Gastrocnemius medialis (tissue), 4 donors: ENCODE results near the gene CAPG. TPM values are rescaled to one million over a fixed set of nuclear protein-coding genes. Genes with fewer than 3 reads are reported as not detected.
"Not testable (repeated sequence)": the region's sequence is repeated elsewhere in the genome, so short reads cannot be mapped to it uniquely, and the experiment has no call there.

ENCODE experiments used
- ATAC-seq, 2 donors: fragments of 150-250 bp; one replicate each; pipeline ENCODE4 v1.9.1; 2016
- DNase-seq, 2 donors: peaks; one replicate each; pipeline ENCODE4 v3.0.0-alpha.2; 2019
- H3K27ac ChIP-seq, 4 donors: fragments of 200-600 bp; sonication (generic); 1 replicate in 1 of 4; 2 replicates in 3 of 4; pipeline ENCODE4 v1.5.1; 2016 to 2018; ENCODE audit warnings: mild to moderate bottlenecking in 2 of 4, moderate library complexity in 1 of 4
- H3K27me3 ChIP-seq, 3 donors: fragments of 200-600 bp; sonication (generic) in 2 of 3; 1 replicate in 1 of 3; 2 replicates in 2 of 3; pipeline versions ENCODE4 v1.5.1 to v1.6.0; 2016 to 2019; ENCODE audit warnings: mild to moderate bottlenecking in 1 of 3, moderate library complexity in 1 of 3
- H3K36me3 ChIP-seq, 2 donors: fragments of 200-600 bp; sonication (generic) in 1 of 2; one replicate each; pipeline ENCODE4 v1.5.1; 2017 to 2018
- H3K4me1 ChIP-seq, 2 donors: fragments of 200-600 bp; sonication (generic) in 1 of 2; one replicate each; pipeline ENCODE4 v1.5.1; 2016 to 2017; ENCODE audit warnings: mild to moderate bottlenecking in 2 of 2
- H3K4me3 ChIP-seq, 4 donors: fragments of 200-600 bp; sonication (generic) in 3 of 4; 1 replicate in 1 of 4; 2 replicates in 3 of 4; pipeline ENCODE4 v1.5.1; 2016 to 2019; ENCODE audit warnings: mild to moderate bottlenecking in 2 of 4
- H3K9me3 ChIP-seq, 3 donors: fragments of 200-600 bp; sonication (generic) in 2 of 3; 1 replicate in 1 of 3; 2 replicates in 2 of 3; pipeline ENCODE4 v1.5.1; 2016 to 2019
- CTCF ChIP-seq, 5 experiments: fragments of 450-650 bp in 3 of 5; fragments of 200-600 bp in 2 of 5; sonication (generic) in 2 of 5; IDR thresholded peaks in 4 of 5; conservative IDR thresholded peaks in 1 of 5; 1 replicate in 4 of 5; 2 replicates in 1 of 5; pipeline ENCODE4 v1.5.1; 2016 to 2019; ENCODE audit warnings: antibody characterized with exemption in 5 of 5, mild to moderate bottlenecking in 3 of 5, moderate library complexity in 3 of 5
- POLR2A ChIP-seq, 2 donors: fragments of 450-650 bp; IDR thresholded peaks; one replicate each; pipeline ENCODE4 v1.6.1; 2017; ENCODE audit warnings: antibody characterized with exemption in 2 of 2, mild to moderate bottlenecking in 2 of 2, moderate library complexity in 2 of 2
- in situ Hi-C, 4 donors: fragments of 200-750 bp; cut with MboI; loops; one replicate each; pipeline versions ENCODE4 v1.15.0 to v1.8.0; 2017; ENCODE audit warnings: low sequenced_read_pairs in 4 of 4
- intact Hi-C: fragments of 100-400 bp; cut with DNase I; formaldehyde crosslinking; loops from one replicate; pipeline ENCODE4 v1.15.1; 2023; ENCODE audit warnings: low total_unique reads
- total RNA-seq, 4 donors: library from RNA; depleted of rRNA; stranded (reverse); fragments of >200 nt; gene quantifications; one replicate each; pipeline versions ENCODE4 v1.1.0 to v1.2.3, GENCODE V29; 2016

The CAPG gene
- total RNA-seq, 4 donors from 2014 or later, result 15.9 to 35.6 (median 23.1) TPM

GRCh38 chr2:85371045-85371444, 39.1 kb downstream of the CAPG start:
- Histone ChIP-seq H3K9me3 (no peaks in the 10 kb centered on the region), H3K27ac (peak overlapping the region in 1 of 4 donors; percentile 22), H3K27me3 (no peaks in the 10 kb centered on the region), H3K36me3 (peaks cover 0 to 56% of the 10 kb centered on the region in 2 donors), H3K4me1 (no peaks in the 10 kb centered on the region), H3K4me3 (no peak overlapping the region)
- TF ChIP-seq POLR2A (IDR thresholded peaks at IDR 0.05) (no peak), CTCF (IDR thresholded peaks at IDR 0.05 in 4 of 5, conservative IDR thresholded peaks at IDR 0.05 in 1 of 5) (no peak)
- intact Hi-C loops, result no loop called here
- in situ Hi-C loops, result loop anchor here in 1 of 4 donors (25.0 kb wide), 1 partner anchor 816 kb away; the partner anchor contains the start of genes IMMT and MRPL35
- peak in 1 of 2 donors; percentile 71 for ATAC-seq
- DNase-seq, result peak in 1 of 2 donors; percentile 55

GRCh38 chr2:85369500-85369899, 40.7 kb downstream of the CAPG start:
- intact Hi-C loops (no loop called here), in situ Hi-C loops (loop anchor here in 1 of 4 donors (25.0 kb wide), 1 partner anchor 818 kb away; the partner anchor contains the start of genes IMMT and MRPL35)
- Histone ChIP-seq H3K4me1 (no peaks in the 10 kb centered on the region), H3K27ac (no peak overlapping the region), H3K36me3 (peaks cover 0 to 54% of the 10 kb centered on the region in 2 donors), H3K9me3 (no peaks in the 10 kb centered on the region), H3K4me3 (no peak overlapping the region), H3K27me3 (no peaks in the 10 kb centered on the region)
- TF ChIP-seq POLR2A (IDR thresholded peaks at IDR 0.05) (no peak), CTCF (IDR thresholded peaks at IDR 0.05 in 4 of 5, conservative IDR thresholded peaks at IDR 0.05 in 1 of 5) (no peak)
- DNase-seq, result no peak
- no peak for ATAC-seq

- Histone ChIP-seq H3K27ac (no peak overlapping the region), H3K4me1 (no peaks in the 10 kb centered on the region), H3K36me3 (peaks cover 0 to 54% of the 10 kb centered on the region in 2 donors), H3K9me3 (no peaks in the 10 kb centered on the region), H3K27me3 (no peaks in the 10 kb centered on the region), H3K4me3 (no peak overlapping the region)
- DNase-seq, result no peak
- no peak for ATAC-seq
- no peak for TF ChIP-seq CTCF (IDR thresholded peaks at IDR 0.05 in 4 of 5, conservative IDR thresholded peaks at IDR 0.05 in 1 of 5)
- no peak for TF ChIP-seq POLR2A (IDR thresholded peaks at IDR 0.05)
- intact Hi-C loops, result no loop called here
- in situ Hi-C loops, result loop anchor here in 1 of 4 donors (25.0 kb wide), 1 partner anchor 818 kb away; the partner anchor contains the start of genes IMMT and MRPL35
These were observed 41.2 kb downstream of the CAPG start for GRCh38 chr2:85368921-85369320.

GRCh38 chr2:85367180-85367579, 43.0 kb downstream of the CAPG start:
- in situ Hi-C loops (loop anchor here in 1 of 4 donors (25.0 kb wide), 1 partner anchor 820 kb away; the partner anchor contains the start of genes IMMT and MRPL35), intact Hi-C loops (no loop called here)
- Histone ChIP-seq H3K4me1 (no peaks in the 10 kb centered on the region), H3K4me3 (no peak overlapping the region), H3K36me3 (peaks cover 0 to 62% of the 10 kb centered on the region in 2 donors), H3K27me3 (no peaks in the 10 kb centered on the region), H3K9me3 (no peaks in the 10 kb centered on the region), H3K27ac (no peak overlapping the region)
- TF ChIP-seq CTCF (IDR thresholded peaks at IDR 0.05 in 4 of 5, conservative IDR thresholded peaks at IDR 0.05 in 1 of 5), result no peak
- no peak for TF ChIP-seq POLR2A (IDR thresholded peaks at IDR 0.05)
- DNase-seq (no peak), ATAC-seq (no peak)

GRCh38 chr2:85362653-85363387, 47.3 kb downstream of the CAPG start:
- H3K27ac ChIP-seq, DNase-seq, H3K4me3 ChIP-seq, H3K9me3 ChIP-seq, intact Hi-C loops, H3K27me3 ChIP-seq, ATAC-seq, H3K4me1 ChIP-seq: not testable (repeated sequence)
- in situ Hi-C loops, result loop anchor here in 1 of 4 donors (25.0 kb wide), 1 partner anchor 824 kb away; the partner anchor contains the start of genes IMMT and MRPL35
- peaks cover 0 to 51% of the 10 kb centered on the region in 2 donors for H3K36me3 ChIP-seq
